Stimulated activated CD8-positive, alpha-beta memory T cell treated with anti-CD3 and anti-CD28 coated beads, Interleukin-2, amount 100 ng/mL, for 1 hour (primary cell): ENCODE data around the gene AKR1B15.
"Not testable (repeated sequence)": the region's sequence is repeated elsewhere in the genome, so short reads cannot be mapped to it uniquely, and the experiment has no call there.

Experiments used
- DNase-seq, 2 donors: peaks; one replicate each; pipeline ENCODE4 v3.0.0-alpha.2; 2020; ENCODE audit warnings: low read depth in 2 of 2

The AKR1B15 gene

GRCh38 chr7:134563398-134563749, 14.5 kb downstream of the AKR1B15 start:
- not testable (repeated sequence) for DNase-seq

GRCh38 chr7:134565643-134566136, 16.8 kb downstream of the AKR1B15 start:
- no peak for DNase-seq

GRCh38 chr7:134567368-134567767, 18.5 kb downstream of the AKR1B15 start:
- DNase-seq: no peak

GRCh38 chr7:134569962-134570361, 21.1 kb downstream of the AKR1B15 start:
- not testable (repeated sequence) for DNase-seq

GRCh38 chr7:134571101-134571500, 22.2 kb downstream of the AKR1B15 start:
- DNase-seq: no peak

GRCh38 chr7:134571746-134572461, 23.0 kb downstream of the AKR1B15 start:
- DNase-seq: no peak

- DNase-seq: no peak
Observed at GRCh38 chr7:134574322-134574721, 25.4 kb downstream of the AKR1B15 start.

- no peak for DNase-seq
Observed at GRCh38 chr7:134584290-134584689, 35.4 kb downstream of the AKR1B15 start.

- DNase-seq: no peak
Observed at GRCh38 chr7:134585897-134586296, 37.0 kb downstream of the AKR1B15 start.

- DNase-seq: no peak
Observed at GRCh38 chr7:134587750-134588149, 38.8 kb downstream of the AKR1B15 start.

- no peak for DNase-seq
Observed at GRCh38 chr7:134589491-134589941, 40.6 kb downstream of the AKR1B15 start.

GRCh38 chr7:134593530-134594392, 44.9 kb downstream of the AKR1B15 start:
- DNase-seq: no peak

- no peak for DNase-seq
Observed at GRCh38 chr7:134594877-134595276, 46.0 kb downstream of the AKR1B15 start.

- DNase-seq: no peak
Observed at GRCh38 chr7:134599371-134599770, 50.5 kb downstream of the AKR1B15 start.

- no peak for DNase-seq
Observed at GRCh38 chr7:134601459-134601858, 52.5 kb downstream of the AKR1B15 start.

- DNase-seq: no peak
Observed at GRCh38 chr7:134602881-134603451, 54.1 kb downstream of the AKR1B15 start.

GRCh38 chr7:134605978-134606923, 57.3 kb downstream of the AKR1B15 start:
- DNase-seq: peak; percentile 14 to 24

GRCh38 chr7:134611611-134612151, 62.8 kb downstream of the AKR1B15 start:
- DNase-seq: no peak

GRCh38 chr7:134612197-134612596, 63.3 kb downstream of the AKR1B15 start:
- no peak for DNase-seq

- no peak for DNase-seq
Observed at GRCh38 chr7:134613623-134614347, 64.9 kb downstream of the AKR1B15 start.
